K562 (cell line): Measurements from ENCODE around the gene ADORA1. TPM values are rescaled to one million over a fixed set of nuclear protein-coding genes. Genes with fewer than 3 reads are reported as not detected.

Source experiments
- ATAC-seq: fragments of 200-7000 bp; cut with Tn5 transposase; 3 replicates; pipeline ENCODE4 v1.9.1; 2020; ENCODE audit warnings: moderate library complexity
- BruUV-seq: library from RNA; stranded (reverse); fragments of 400-500 nt; replicated peaks from 2 replicates; lab custom pipeline; 2021; lab: Mats Ljungman, UMichigan
- CTCF ChIA-PET: fragments of 300-600 bp; formaldehyde crosslinking; extraction: SDS; loops from one replicate; lab custom pipeline; 2021; ENCODE audit warnings: low intra/inter-chr PET ratio; lab: Yijun Ruan, JAX
- POLR2A ChIA-PET: fragments of 300-600, 350-650 bp; sonication (Branson Sonifier 250); formaldehyde crosslinking; extraction: SDS; loops from one replicate; lab custom pipeline; 2021; ENCODE audit warnings: antibody characterized with exemption, inconsistent platforms; lab: Yijun Ruan, JAX
- DNase-seq, 4 experiments: peaks; one replicate each; pipeline versions ENCODE4 v3.0.0 to v3.0.0-alpha.2; 2011 to 2018; ENCODE audit warnings: low spot score in 3 of 4, mixed read lengths in 3 of 4; ENCODE audit errors: extremely low read depth in 1 of 4
- FAIRE-seq: peaks from 2 replicates; lab custom pipeline; 2011; peaks lifted over from hg19 to GRCh38; lab: Jason Lieb, UNC
- H2AFZ ChIP-seq: 2 replicates; pipeline ENCODE4 v1.6.0; 2011; ENCODE audit warnings: low read depth, low read length, control low read depth, inconsistent platforms
- H3K27ac ChIP-seq: fragments of 200-600 bp; 3 replicates; pipeline ENCODE4 v1.8.0; 2011; ENCODE audit warnings: low read depth, mild to moderate bottlenecking, control low read depth, inconsistent platforms, low read length, moderate library complexity, mixed read lengths; ENCODE audit errors: extremely low read depth
- H3K27me3 ChIP-seq, 2 experiments: fragments of 300-600 bp in 1 of 2; 2 replicates in 1 of 2; 3 replicates in 1 of 2; pipeline versions ENCODE4 v1.6.0 to v1.8.0; 2011; ENCODE audit warnings: inconsistent platforms in 2 of 2, low read length in 2 of 2, mild to moderate bottlenecking in 1 of 2, mixed read lengths in 1 of 2, moderate library complexity in 1 of 2; ENCODE audit not compliant: control insufficient read depth in 2 of 2, insufficient read depth in 2 of 2
- H3K36me3 ChIP-seq: fragments of 300-600 bp; 3 replicates; pipeline ENCODE4 v1.8.0; 2011; ENCODE audit warnings: mild to moderate bottlenecking, low read length, inconsistent platforms; ENCODE audit not compliant: control insufficient read depth, insufficient read depth
- H3K4me1 ChIP-seq, 2 experiments: fragments of 200-600 bp in 1 of 2; replicated peaks in 1 of 2; 2 replicates in 1 of 2; 3 replicates in 1 of 2; pipeline versions ENCODE4 v1.5.1 to v1.8.0; 2011; ENCODE audit warnings: inconsistent platforms in 2 of 2, low read length in 2 of 2, mild to moderate bottlenecking in 1 of 2, mixed read lengths in 1 of 2, moderate library complexity in 1 of 2; ENCODE audit not compliant: control insufficient read depth in 2 of 2, insufficient read depth in 2 of 2
- H3K4me2 ChIP-seq: 2 replicates; pipeline ENCODE4 v1.6.1; 2011; ENCODE audit warnings: low read length, control low read depth, inconsistent platforms, mixed read lengths; ENCODE audit not compliant: insufficient read depth
- H3K4me3 ChIP-seq: fragments of 200-600 bp; sonication (generic), shearing (Covaris generic); 2 replicates; pipeline ENCODE4 v1.5.1; 2016; ENCODE audit warnings: control low read depth, inconsistent platforms
- H3K79me2 ChIP-seq: fragments of 200-600 bp; 3 replicates; pipeline ENCODE4 v1.8.0; 2011; ENCODE audit warnings: low read length, inconsistent platforms; ENCODE audit not compliant: control insufficient read depth, insufficient read depth
- H3K9ac ChIP-seq, 2 experiments: 2 replicates each; pipeline versions ENCODE4 v1.6.0 to v1.6.1; 2011; ENCODE audit warnings: low read depth in 2 of 2, low read length in 2 of 2, control low read depth in 1 of 2, inconsistent platforms in 1 of 2, mild to moderate bottlenecking in 1 of 2, mixed read lengths in 1 of 2; ENCODE audit not compliant: insufficient read depth in 1 of 2
- H3K9me1 ChIP-seq: one replicate; pipeline ENCODE4 v1.6.0; 2011; ENCODE audit warnings: inconsistent platforms, mild to moderate bottlenecking, low read length, moderate library complexity; ENCODE audit not compliant: control insufficient read depth, insufficient read depth
- H3K9me3 ChIP-seq: replicated peaks from 2 replicates; pipeline ENCODE4 v1.5.1; 2011; ENCODE audit warnings: low read depth, low read length, inconsistent platforms; ENCODE audit not compliant: control insufficient read depth, insufficient read depth
- H4K20me1 ChIP-seq: replicated peaks from 2 replicates; pipeline ENCODE4 v1.6.1; 2011; ENCODE audit warnings: low read length, inconsistent platforms, mixed read lengths; ENCODE audit not compliant: control insufficient read depth, insufficient read depth
- CBX1 ChIP-seq: sonication (generic); IDR thresholded peaks from 2 replicates; pipeline ENCODE4 v1.6.1; 2016; ENCODE audit warnings: antibody characterized with exemption, low read depth, mild to moderate bottlenecking
- FOXA1 ChIP-seq: fragments of 450-650 bp; IDR thresholded peaks from 2 replicates; pipeline ENCODE4 v1.6.1; 2016; ENCODE audit warnings: mild to moderate bottlenecking, borderline replicate concordance
- GTF2F1 ChIP-seq: IDR thresholded peaks from 2 replicates; pipeline ENCODE4 v1.6.1; 2011; ENCODE audit warnings: low read depth, low read length, improper control_type of control experiment
- MAFK ChIP-seq: IDR thresholded peaks from 2 replicates; pipeline ENCODE4 v1.6.1; 2011; ENCODE audit warnings: low read length, improper control_type of control experiment
- SAFB2 ChIP-seq: fragments of 200-400 bp; formaldehyde crosslinking; IDR thresholded peaks from 2 replicates; pipeline ENCODE4 v1.6.1; 2018; ENCODE audit warnings: borderline replicate concordance, low read length, low read depth, moderate library complexity; ENCODE audit not compliant: severe bottlenecking
- SMARCA4 ChIP-seq: fragments of 450-650 bp; IDR thresholded peaks from 2 replicates; pipeline ENCODE4 v1.6.1; 2016
- SMARCC2 ChIP-seq: fragments of 450-650 bp; IDR thresholded peaks from 2 replicates; pipeline ENCODE4 v1.6.1; 2017; ENCODE audit warnings: antibody characterized with exemption, moderate library complexity, mild to moderate bottlenecking, low read depth
- TCF7 ChIP-seq: sonication (generic); IDR thresholded peaks from 2 replicates; pipeline ENCODE4 v1.6.1; 2016; ENCODE audit warnings: antibody characterized with exemption, borderline replicate concordance
- WGBS: fragments of 100-300 bp; shearing (Covaris generic); methylation state at CpG from one replicate; pipeline ENCODE4 v1.1.6; 2016; ENCODE audit warnings: low coverage, mixed read lengths; ENCODE audit not compliant: insufficient coverage; ENCODE audit errors: missing lambda C conversion rate; 5-methylcytosine and 5-hydroxymethylcytosine counted together
- in situ Hi-C: fragments of 300-500 bp; cut with MboI; formaldehyde crosslinking; loops from 4 replicates; pipeline ENCODE4 v1.15.0; 2018; ENCODE audit warnings: inconsistent platforms, mixed read lengths
- intact Hi-C: fragments of 100-400 bp; cut with micrococcal nuclease; formaldehyde crosslinking; loops from 2 replicates; pipeline ENCODE4 v1.14.2; 2022
- polyA plus RNA-seq, 8 experiments: library from polyadenylated mRNA; depleted of rRNA in 4 of 8; stranded (reverse) in 5 of 8; unstranded in 3 of 8; fragments of >200 nt; fragmentation: Nextera tagmentation in 2 of 8; fragmentation: Illumina TruSeq in 1 of 8; extraction: Ambion mirVana in 2 of 8; extraction: Trizol in 1 of 8; gene quantifications; 2 replicates each; pipeline versions ENCODE4 v1.2.1 to v1.2.3, GENCODE V29; 2011 to 2014; ENCODE audit warnings: inconsistent platforms in 1 of 8, missing spikeins in 1 of 8
- total RNA-seq, 7 experiments: library from RNA; depleted of rRNA in 6 of 7; stranded (reverse); fragments of >200 nt in 6 of 7; fragmentation: Illumina TruSeq in 2 of 7; extraction: Trizol in 2 of 7; gene quantifications; 2 replicates each; pipeline versions ENCODE4 v1.2.1 to v1.2.3, GENCODE V29; 2011 to 2021; ENCODE audit warnings: low replicate concordance in 1 of 7
- TF ChIP-seq, protein P1 (sequence below), 3 experiments: IDR thresholded peaks in 2 of 3; conservative IDR thresholded peaks in 1 of 3; 2 replicates each; pipeline ENCODE4 v1.5.1; 2011 to 2012; ENCODE audit warnings: low read length in 3 of 3, mild to moderate bottlenecking in 3 of 3, control low read depth in 2 of 3, improper control_type of control experiment in 1 of 3, inconsistent platforms in 1 of 3, low read depth in 1 of 3, mixed read lengths in 1 of 3, moderate library complexity in 1 of 3; ENCODE audit not compliant: insufficient read depth in 2 of 3
- TF ChIP-seq, protein P2 (sequence below): sonication (generic); formaldehyde crosslinking; IDR thresholded peaks from 2 replicates; pipeline ENCODE4 v1.5.0; 2020; ENCODE audit warnings: missing genetic modification reagents
- TF ChIP-seq, protein P3 (sequence below): fragments of 250-450 bp; sonication (Bioruptor Pico); IDR thresholded peaks from 2 replicates; pipeline ENCODE4 v1.4.0; 2020; ENCODE audit warnings: borderline replicate concordance
- TF ChIP-seq, protein P4 (sequence below): fragments of 250-450 bp; sonication (Bioruptor Pico); IDR thresholded peaks from 2 replicates; pipeline ENCODE4 v1.8.0; 2022; ENCODE audit warnings: inconsistent platforms

Gene ADORA1
- total and polyA plus RNA-seq, 9 of the 15 experiments (the other 6 are each of a cell fraction or from before 2014, with no cell fraction given): not detected

DNA sequence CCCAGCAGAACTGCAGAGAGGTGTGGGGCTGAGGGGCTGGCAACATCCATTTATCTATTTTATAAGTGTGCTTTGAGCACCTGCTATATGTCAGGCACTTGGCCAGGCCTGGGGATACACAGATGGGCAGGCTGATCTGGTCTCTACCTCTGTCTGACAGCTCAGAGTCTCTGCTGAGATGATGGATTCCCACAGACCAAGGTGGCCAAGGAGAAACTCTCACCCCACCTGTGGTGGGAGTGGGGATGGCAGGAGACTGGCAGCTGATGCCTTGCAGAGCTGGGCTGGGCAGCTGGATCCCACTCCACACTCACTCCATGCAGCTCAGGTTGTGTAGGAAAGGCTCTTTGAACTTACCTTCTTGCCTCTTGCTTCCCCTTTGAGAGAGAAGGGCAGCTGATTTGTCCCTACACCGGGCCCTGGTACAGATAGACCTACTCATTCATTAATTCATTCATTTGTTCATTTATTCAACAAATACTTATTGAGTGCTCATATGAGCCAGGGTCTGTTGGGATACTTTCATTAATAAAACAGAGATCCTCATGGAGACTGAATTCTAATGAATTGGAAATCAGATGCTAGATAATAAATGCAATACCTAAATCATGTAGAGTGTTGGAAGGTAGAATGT, 9.0 kb downstream of the ADORA1 start (continued):
- no peak for TF ChIP-seq MAFK
- TF ChIP-seq, protein P1, sequence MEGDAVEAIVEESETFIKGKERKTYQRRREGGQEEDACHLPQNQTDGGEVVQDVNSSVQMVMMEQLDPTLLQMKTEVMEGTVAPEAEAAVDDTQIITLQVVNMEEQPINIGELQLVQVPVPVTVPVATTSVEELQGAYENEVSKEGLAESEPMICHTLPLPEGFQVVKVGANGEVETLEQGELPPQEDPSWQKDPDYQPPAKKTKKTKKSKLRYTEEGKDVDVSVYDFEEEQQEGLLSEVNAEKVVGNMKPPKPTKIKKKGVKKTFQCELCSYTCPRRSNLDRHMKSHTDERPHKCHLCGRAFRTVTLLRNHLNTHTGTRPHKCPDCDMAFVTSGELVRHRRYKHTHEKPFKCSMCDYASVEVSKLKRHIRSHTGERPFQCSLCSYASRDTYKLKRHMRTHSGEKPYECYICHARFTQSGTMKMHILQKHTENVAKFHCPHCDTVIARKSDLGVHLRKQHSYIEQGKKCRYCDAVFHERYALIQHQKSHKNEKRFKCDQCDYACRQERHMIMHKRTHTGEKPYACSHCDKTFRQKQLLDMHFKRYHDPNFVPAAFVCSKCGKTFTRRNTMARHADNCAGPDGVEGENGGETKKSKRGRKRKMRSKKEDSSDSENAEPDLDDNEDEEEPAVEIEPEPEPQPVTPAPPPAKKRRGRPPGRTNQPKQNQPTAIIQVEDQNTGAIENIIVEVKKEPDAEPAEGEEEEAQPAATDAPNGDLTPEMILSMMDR (IDR thresholded peaks at IDR 0.05 in 2 of 3, conservative IDR thresholded peaks at IDR 0.05 in 1 of 3; ENCODE audit: insufficient read depth in 2 of 3, low read depth in 1 of 3, low read length in 3 of 3): 0 out of 6 replicates have a peak, but pooled peaks of 1 of the 3 experiments have one; percentile 21

DNA sequence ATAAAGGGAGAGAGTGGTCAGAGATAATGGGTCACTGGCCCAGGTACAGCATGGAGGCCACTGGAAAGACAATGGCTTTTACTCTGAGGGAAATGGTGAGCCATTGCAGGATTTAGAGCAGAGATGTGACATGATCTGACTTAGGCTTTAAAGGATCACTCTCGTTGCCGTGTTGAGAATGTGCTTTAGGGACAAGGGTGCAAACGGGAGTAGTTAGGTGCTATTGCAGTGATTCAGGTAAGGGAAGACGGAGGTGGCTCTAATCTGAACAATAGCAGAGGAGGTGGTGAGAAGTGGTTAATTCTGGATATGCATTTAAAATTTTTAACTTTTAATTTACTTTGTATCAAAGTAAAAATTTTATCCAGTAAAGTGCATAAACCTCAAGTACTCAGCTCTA, 9.8 kb downstream of the ADORA1 start:
- DNase-seq (no peak), ATAC-seq (no peak), FAIRE-seq (no peak)
- under 1% methylated on average over 4 of the region's 4 CpGs for WGBS
- H3K27ac ChIP-seq: no peak overlapping the region
- no peaks in the 10 kb centered on the region for H3K36me3 ChIP-seq
- intact Hi-C loops (no loop called here), in situ Hi-C loops (no loop called here)
- H3K4me1 ChIP-seq: no peaks in the 10 kb centered on the region
- H3K4me3 ChIP-seq: no peak overlapping the region
- no peak overlapping the region for H2AFZ ChIP-seq
- no peaks in the 10 kb centered on the region for H3K9me1 ChIP-seq
- BruUV-seq: no TSS peak
- no peak overlapping the region for H3K9ac ChIP-seq
- H3K27me3 ChIP-seq: peaks cover 23 to 64% of the 10 kb centered on the region in 2 experiments
- POLR2A ChIA-PET: no interaction called here
- TF ChIP-seq CBX1 (no peak), SMARCA4 (no peak), TCF7 (no peak), FOXA1 (no peak), SAFB2 (no peak), SMARCC2 (no peak), GTF2F1 (no peak)
- TF ChIP-seq, protein P2, sequence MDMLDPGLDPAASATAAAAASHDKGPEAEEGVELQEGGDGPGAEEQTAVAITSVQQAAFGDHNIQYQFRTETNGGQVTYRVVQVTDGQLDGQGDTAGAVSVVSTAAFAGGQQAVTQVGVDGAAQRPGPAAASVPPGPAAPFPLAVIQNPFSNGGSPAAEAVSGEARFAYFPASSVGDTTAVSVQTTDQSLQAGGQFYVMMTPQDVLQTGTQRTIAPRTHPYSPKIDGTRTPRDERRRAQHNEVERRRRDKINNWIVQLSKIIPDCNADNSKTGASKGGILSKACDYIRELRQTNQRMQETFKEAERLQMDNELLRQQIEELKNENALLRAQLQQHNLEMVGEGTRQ (CRISPR knock-in tag): no peak
- TF ChIP-seq, protein P3, sequence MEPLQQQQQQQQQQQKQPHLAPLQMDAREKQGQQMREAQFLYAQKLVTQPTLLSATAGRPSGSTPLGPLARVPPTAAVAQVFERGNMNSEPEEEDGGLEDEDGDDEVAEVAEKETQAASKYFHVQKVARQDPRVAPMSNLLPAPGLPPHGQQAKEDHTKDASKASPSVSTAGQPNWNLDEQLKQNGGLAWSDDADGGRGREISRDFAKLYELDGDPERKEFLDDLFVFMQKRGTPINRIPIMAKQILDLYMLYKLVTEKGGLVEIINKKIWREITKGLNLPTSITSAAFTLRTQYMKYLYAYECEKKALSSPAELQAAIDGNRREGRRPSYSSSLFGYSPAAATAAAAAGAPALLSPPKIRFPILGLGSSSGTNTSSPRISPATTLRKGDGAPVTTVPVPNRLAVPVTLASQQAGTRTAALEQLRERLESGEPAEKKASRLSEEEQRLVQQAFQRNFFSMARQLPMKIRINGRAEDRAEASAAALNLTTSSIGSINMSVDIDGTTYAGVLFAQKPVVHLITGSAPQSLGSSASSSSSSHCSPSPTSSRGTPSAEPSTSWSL (CRISPR knock-in tag): no peak
- TF ChIP-seq, protein P4, sequence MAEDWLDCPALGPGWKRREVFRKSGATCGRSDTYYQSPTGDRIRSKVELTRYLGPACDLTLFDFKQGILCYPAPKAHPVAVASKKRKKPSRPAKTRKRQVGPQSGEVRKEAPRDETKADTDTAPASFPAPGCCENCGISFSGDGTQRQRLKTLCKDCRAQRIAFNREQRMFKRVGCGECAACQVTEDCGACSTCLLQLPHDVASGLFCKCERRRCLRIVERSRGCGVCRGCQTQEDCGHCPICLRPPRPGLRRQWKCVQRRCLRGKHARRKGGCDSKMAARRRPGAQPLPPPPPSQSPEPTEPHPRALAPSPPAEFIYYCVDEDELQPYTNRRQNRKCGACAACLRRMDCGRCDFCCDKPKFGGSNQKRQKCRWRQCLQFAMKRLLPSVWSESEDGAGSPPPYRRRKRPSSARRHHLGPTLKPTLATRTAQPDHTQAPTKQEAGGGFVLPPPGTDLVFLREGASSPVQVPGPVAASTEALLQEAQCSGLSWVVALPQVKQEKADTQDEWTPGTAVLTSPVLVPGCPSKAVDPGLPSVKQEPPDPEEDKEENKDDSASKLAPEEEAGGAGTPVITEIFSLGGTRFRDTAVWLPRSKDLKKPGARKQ (CRISPR knock-in tag): no peak
- no peaks in the 10 kb centered on the region for H3K79me2 ChIP-seq
- CTCF ChIA-PET: no interaction called here
- H3K9me3 ChIP-seq: no peaks in the 10 kb centered on the region
- H4K20me1 ChIP-seq: no peaks in the 10 kb centered on the region
- no peak overlapping the region for H3K4me2 ChIP-seq
